Parathyroid adenoma (tissue), 2 donors: ENCODE measurements around the gene GHRHR.

Source experiments
- H2AFZ ChIP-seq: fragments of 300-600 bp; sonication (generic); one replicate; pipeline ENCODE4 v1.7.0; 2017; ENCODE audit warnings: antibody characterized with exemption, mild to moderate bottlenecking
- H3K27ac ChIP-seq: fragments of 300-600 bp; sonication (generic); one replicate; pipeline ENCODE4 v1.7.0; 2017
- H3K27me3 ChIP-seq: fragments of 300-600 bp; sonication (generic); one replicate; pipeline ENCODE4 v1.7.0; 2017; ENCODE audit warnings: low read length; ENCODE audit not compliant: control insufficient read depth, insufficient read depth
- H3K36me3 ChIP-seq: fragments of 300-600 bp; sonication (generic); one replicate; pipeline ENCODE4 v1.7.0; 2017; ENCODE audit warnings: low read length; ENCODE audit not compliant: control insufficient read depth, insufficient read depth
- H3K4me1 ChIP-seq: fragments of 300-600 bp; sonication (generic); one replicate; pipeline ENCODE4 v1.7.0; 2017; ENCODE audit warnings: control low read depth
- H3K4me2 ChIP-seq: fragments of 300-600 bp; sonication (generic); one replicate; pipeline ENCODE4 v1.7.0; 2017; ENCODE audit warnings: low read length
- H3K4me3 ChIP-seq: fragments of 300-600 bp; sonication (generic); one replicate; pipeline ENCODE4 v1.7.0; 2017; ENCODE audit warnings: low read depth, low read length
- H3K79me2 ChIP-seq: fragments of 300-600 bp; sonication (generic); one replicate; pipeline ENCODE4 v1.7.0; 2017; ENCODE audit warnings: control low read depth
- H3K9ac ChIP-seq: fragments of 300-600 bp; sonication (generic); one replicate; pipeline ENCODE4 v1.7.0; 2017; ENCODE audit warnings: mild to moderate bottlenecking
- H3K9me3 ChIP-seq: fragments of 300-600 bp; sonication (generic); one replicate; pipeline ENCODE4 v1.7.0; 2017; ENCODE audit warnings: low read length; ENCODE audit not compliant: control insufficient read depth
- TF ChIP-seq, protein P1 (sequence below): fragments of 300-600 bp; sonication (generic); IDR thresholded peaks from one replicate; pipeline ENCODE4 v1.7.0; 2017; ENCODE audit warnings: antibody characterized with exemption, mild to moderate bottlenecking
- donor health status: primary hyperparathyroidism.

Gene GHRHR

DNA sequence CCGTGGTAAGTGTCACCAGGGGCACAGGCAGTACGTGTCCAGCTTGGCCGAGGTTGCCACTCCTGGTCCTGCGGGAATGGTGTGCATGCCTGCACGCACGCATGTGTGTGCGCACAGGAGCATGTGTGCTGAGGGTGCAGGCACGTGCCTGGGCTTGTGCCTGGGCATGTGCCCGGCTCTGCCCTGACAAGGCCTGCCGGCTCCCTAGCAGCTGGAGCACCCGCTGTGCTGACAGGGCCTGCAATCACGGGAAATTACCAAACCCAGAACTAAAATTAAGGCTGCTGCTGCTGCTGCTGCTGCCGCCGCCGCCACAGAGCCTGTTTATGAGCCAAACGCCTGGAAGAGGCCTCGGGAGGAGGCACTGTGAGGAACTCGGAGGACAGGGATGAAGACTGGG, 28.7 kb downstream of the GHRHR start:
- TF ChIP-seq, protein P1, sequence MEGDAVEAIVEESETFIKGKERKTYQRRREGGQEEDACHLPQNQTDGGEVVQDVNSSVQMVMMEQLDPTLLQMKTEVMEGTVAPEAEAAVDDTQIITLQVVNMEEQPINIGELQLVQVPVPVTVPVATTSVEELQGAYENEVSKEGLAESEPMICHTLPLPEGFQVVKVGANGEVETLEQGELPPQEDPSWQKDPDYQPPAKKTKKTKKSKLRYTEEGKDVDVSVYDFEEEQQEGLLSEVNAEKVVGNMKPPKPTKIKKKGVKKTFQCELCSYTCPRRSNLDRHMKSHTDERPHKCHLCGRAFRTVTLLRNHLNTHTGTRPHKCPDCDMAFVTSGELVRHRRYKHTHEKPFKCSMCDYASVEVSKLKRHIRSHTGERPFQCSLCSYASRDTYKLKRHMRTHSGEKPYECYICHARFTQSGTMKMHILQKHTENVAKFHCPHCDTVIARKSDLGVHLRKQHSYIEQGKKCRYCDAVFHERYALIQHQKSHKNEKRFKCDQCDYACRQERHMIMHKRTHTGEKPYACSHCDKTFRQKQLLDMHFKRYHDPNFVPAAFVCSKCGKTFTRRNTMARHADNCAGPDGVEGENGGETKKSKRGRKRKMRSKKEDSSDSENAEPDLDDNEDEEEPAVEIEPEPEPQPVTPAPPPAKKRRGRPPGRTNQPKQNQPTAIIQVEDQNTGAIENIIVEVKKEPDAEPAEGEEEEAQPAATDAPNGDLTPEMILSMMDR: no peak
- no peaks in the 10 kb centered on the region for H3K79me2 ChIP-seq
- H3K27ac ChIP-seq: no peak overlapping the region
- H3K4me1 ChIP-seq: peaks cover 8% of the 10 kb centered on the region
- no peak overlapping the region for H2AFZ ChIP-seq
- H3K9me3 ChIP-seq: no peaks in the 10 kb centered on the region
- no peaks in the 10 kb centered on the region for H3K36me3 ChIP-seq
- no peak overlapping the region for H3K4me3 ChIP-seq
- no peak overlapping the region for H3K4me2 ChIP-seq
- no peak overlapping the region for H3K9ac ChIP-seq
- no peaks in the 10 kb centered on the region for H3K27me3 ChIP-seq

DNA sequence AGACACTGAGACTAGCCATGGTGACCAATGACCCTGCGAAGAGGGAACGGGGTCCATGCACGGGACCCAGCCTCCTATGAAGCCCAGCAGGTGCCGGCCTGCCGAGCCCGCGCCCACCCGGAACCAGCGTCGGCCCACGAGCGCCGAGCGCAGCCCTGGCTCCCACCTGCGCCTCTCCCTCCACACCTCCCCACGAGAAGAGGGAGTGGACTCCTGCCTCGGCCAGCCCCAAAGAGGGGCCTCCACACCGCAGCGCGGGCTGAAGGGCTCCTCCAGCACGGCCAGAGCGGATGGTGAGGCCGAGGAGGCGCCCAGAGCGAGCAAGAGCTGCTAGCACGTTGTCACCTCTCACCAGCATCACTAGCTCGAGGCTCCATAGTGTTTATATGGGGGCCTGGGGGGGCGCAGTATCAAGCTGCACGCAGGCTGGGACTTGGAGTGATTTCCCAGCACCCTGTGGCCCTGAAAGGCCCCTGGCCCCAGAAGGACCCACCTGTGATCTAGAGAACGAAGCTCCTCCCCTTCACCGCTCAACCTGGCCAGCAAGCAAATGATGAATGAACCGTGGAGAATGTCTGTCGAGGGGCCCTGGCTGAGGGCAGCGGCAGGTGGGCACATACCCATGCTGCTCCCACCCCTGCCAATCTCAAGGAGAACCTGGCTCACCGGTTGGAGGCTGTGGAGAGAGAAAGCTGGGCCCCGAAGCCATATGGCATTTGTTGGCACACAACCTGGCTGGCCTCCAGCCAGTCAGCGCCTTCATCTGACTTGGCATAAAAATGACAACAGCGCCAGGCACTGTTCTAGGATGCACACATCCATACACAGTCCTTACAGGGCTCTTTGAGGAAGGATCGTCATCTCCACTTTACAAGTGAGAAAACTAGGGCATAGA, 30.7 kb downstream of the GHRHR start:
- H3K27me3 ChIP-seq: no peaks in the 10 kb centered on the region
- H3K9me3 ChIP-seq: no peaks in the 10 kb centered on the region
- H3K36me3 ChIP-seq: no peaks in the 10 kb centered on the region
- no peaks in the 10 kb centered on the region for H3K4me1 ChIP-seq
- TF ChIP-seq, protein P1: no peak
- H3K9ac ChIP-seq: no peak overlapping the region
- no peak overlapping the region for H3K4me3 ChIP-seq
- no peak overlapping the region for H3K27ac ChIP-seq
- no peak overlapping the region for H2AFZ ChIP-seq
- H3K79me2 ChIP-seq: no peaks in the 10 kb centered on the region
- no peak overlapping the region for H3K4me2 ChIP-seq

DNA sequence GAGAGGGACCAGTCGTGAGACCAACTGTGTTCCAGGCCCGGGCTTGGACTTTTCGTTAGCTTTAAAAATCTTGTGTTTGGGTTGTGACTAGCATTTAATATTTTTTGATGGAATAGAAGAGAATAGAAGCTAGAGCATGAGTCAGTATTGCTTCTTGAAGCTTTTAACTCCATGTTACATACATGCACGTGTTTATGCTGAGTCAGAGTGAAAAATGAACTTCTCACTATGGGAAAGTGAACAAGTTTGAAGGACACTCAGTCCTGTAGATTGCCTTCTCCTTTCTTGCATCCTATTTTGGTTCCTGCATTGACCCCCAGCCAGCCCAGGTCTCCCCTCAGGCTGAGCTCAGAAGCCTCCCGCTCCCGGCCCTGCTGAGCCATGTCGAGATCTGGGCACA, 31.8 kb downstream of the GHRHR start:
- Histone ChIP-seq H3K4me1 (no peaks in the 10 kb centered on the region), H3K27me3 (no peaks in the 10 kb centered on the region), H3K9me3 (no peaks in the 10 kb centered on the region), H2AFZ (no peak overlapping the region), H3K4me3 (no peak overlapping the region), H3K36me3 (no peaks in the 10 kb centered on the region), H3K9ac (no peak overlapping the region), H3K27ac (no peak overlapping the region), H3K4me2 (no peak overlapping the region), H3K79me2 (no peaks in the 10 kb centered on the region)
- TF ChIP-seq, protein P1: no peak

DNA sequence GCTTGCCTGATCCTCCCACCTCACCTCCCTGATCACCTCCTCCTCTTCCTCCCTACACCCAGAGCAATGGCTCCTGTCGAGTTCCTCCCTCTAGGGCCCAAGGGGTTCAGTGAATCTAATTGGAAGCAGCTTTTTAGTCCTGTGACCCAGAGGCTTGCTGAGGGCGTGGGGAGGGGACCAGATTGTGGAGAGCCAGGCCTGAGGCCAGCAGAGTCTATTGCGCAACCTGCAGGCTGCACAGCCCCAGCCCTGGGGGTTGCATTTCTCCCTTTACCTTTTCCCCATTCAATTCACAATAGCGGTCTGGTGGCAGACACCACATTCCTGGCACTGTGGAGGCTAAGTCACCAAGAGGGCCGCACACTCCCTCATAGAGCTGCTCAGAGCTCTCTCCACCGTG, 32.5 kb downstream of the GHRHR start:
- H2AFZ ChIP-seq: no peak overlapping the region
- no peaks in the 10 kb centered on the region for H3K79me2 ChIP-seq
- no peak overlapping the region for H3K4me2 ChIP-seq
- H3K36me3 ChIP-seq: no peaks in the 10 kb centered on the region
- H3K4me3 ChIP-seq: no peak overlapping the region
- no peak overlapping the region for H3K9ac ChIP-seq
- TF ChIP-seq, protein P1: no peak
- H3K27ac ChIP-seq: no peak overlapping the region
- no peaks in the 10 kb centered on the region for H3K4me1 ChIP-seq
- H3K27me3 ChIP-seq: no peaks in the 10 kb centered on the region
- no peaks in the 10 kb centered on the region for H3K9me3 ChIP-seq

DNA sequence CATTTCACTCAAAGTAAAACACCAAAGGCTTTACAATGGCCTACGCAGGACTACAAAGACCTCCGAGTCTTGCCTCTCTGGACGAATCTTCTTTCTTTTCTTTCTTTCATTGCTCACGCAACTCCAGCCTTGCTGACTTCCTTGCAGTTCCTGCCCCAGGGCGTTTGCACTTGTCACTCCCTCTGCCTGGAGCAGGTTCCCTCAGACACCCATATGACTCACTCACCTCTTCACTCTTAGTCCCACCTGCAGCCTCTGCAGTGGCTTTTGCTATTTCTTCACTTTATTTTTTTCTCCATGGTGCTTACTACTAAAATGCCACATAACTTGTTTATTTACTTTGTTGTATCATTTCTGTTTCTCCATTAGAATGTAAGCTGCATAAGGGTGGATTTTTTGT, 33.1 kb downstream of the GHRHR start:
- Histone ChIP-seq H3K9ac (no peak overlapping the region), H3K4me2 (no peak overlapping the region), H3K4me3 (no peak overlapping the region), H3K27ac (no peak overlapping the region), H2AFZ (no peak overlapping the region), H3K9me3 (no peaks in the 10 kb centered on the region), H3K79me2 (no peaks in the 10 kb centered on the region), H3K27me3 (no peaks in the 10 kb centered on the region), H3K4me1 (no peaks in the 10 kb centered on the region), H3K36me3 (no peaks in the 10 kb centered on the region)
- TF ChIP-seq, protein P1: no peak
